Esophagus muscularis mucosa (tissue), 3 donors: Measurements from ENCODE around the gene ZCCHC13.

Experiments used
- POLR2AphosphoS5 ChIP-seq, 2 donors: sonication (generic); formaldehyde crosslinking; IDR thresholded peaks; one replicate each; pipeline ENCODE4 v1.6.1; 2017; ENCODE audit warnings: antibody characterized with exemption in 2 of 2
- TF ChIP-seq, protein P1 (sequence below), 3 experiments: fragments of 200-600 bp in 2 of 3; fragments of 450-650 bp in 1 of 3; sonication (generic) in 2 of 3; IDR thresholded peaks; one replicate each; pipeline ENCODE4 v1.5.1; 2017 to 2019; ENCODE audit warnings: antibody characterized with exemption in 3 of 3, mild to moderate bottlenecking in 2 of 3, moderate library complexity in 1 of 3

DNA sequence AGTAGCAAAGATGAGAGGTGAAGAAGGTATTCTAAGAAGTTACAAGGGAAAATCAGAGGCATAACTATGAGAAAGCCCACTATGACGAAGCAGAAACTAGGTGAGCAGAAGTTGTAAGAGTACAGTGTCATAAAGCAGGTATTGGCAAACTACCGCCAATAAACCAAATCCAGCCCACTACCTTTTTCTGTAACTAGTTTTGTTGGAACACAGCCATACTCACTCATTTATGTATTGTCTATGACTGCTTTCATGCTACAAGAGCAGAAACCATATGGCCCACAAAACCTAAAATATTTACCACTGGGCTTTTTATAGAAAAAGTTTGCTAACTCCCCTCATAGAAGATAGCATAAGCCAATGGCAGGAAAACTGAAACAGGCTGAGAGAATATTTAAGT lies 31.8 kb upstream of the ZCCHC13 start:
- no peak for TF ChIP-seq POLR2AphosphoS5 (IDR thresholded peaks at IDR 0.05)
- TF ChIP-seq, protein P1, sequence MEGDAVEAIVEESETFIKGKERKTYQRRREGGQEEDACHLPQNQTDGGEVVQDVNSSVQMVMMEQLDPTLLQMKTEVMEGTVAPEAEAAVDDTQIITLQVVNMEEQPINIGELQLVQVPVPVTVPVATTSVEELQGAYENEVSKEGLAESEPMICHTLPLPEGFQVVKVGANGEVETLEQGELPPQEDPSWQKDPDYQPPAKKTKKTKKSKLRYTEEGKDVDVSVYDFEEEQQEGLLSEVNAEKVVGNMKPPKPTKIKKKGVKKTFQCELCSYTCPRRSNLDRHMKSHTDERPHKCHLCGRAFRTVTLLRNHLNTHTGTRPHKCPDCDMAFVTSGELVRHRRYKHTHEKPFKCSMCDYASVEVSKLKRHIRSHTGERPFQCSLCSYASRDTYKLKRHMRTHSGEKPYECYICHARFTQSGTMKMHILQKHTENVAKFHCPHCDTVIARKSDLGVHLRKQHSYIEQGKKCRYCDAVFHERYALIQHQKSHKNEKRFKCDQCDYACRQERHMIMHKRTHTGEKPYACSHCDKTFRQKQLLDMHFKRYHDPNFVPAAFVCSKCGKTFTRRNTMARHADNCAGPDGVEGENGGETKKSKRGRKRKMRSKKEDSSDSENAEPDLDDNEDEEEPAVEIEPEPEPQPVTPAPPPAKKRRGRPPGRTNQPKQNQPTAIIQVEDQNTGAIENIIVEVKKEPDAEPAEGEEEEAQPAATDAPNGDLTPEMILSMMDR (IDR thresholded peaks at IDR 0.05), result no peak
